Erythroblast (primary cell): Measurements from ENCODE around the gene NFX1.

Experiments used
- GATA1 ChIP-seq: IDR thresholded peaks from 2 replicates; pipeline ENCODE4 v1.6.1; 2011; ENCODE audit warnings: low read depth, mild to moderate bottlenecking, control low read depth, low read length, moderate library complexity
- POLR2A ChIP-seq: IDR thresholded peaks from 2 replicates; pipeline ENCODE4 v1.6.1; 2011; ENCODE audit warnings: mild to moderate bottlenecking, low read length

DNA sequence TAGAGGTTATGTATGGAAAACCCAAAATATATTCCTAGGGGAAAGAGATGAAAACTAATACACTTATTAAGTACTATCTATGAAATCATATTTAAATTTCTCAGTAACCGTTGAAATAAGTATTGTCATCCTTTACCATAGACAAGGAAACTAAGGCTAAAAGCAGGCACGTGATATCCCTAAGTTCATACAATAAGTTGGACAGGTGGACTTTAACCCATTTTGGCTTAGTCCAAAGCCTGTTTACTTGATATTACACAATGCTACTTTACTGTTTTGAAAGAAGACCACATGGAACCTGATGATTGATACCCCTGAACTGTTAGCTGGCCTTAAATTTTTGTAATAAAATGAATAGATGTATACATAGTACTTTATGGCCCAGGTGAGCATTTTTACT lies 3.5 kb downstream of the NFX1 start:
- no peak for TF ChIP-seq POLR2A
- TF ChIP-seq GATA1: no peak
